ENCODE results near the gene YBEY. TPM values are rescaled to one million over a fixed set of nuclear protein-coding genes. Genes with fewer than 3 reads are reported as not detected.

The YBEY gene
- polyA plus RNA-seq, 1 donor (not counting 4 experiments of a cell fraction or from before 2014, with no cell fraction given), result 23.5 TPM

GRCh38 chr21:46253610-46254124, 32.5 kb upstream of the YBEY start:
- Histone ChIP-seq H3K9me1 (ENCODE audit: control insufficient read depth, extremely low read depth, insufficient read depth, low read length) (no peaks in the 10 kb centered on the region), H3K9me3 (ENCODE audit: control insufficient read depth, low read depth, low read length) (no peaks in the 10 kb centered on the region), H3K27ac (ENCODE audit: control insufficient read depth, insufficient read depth, low read length) (no peak overlapping the region), H3K9ac (ENCODE audit: control insufficient read depth, extremely low read depth, insufficient read depth, low read length) (no peak overlapping the region), H4K20me1 (ENCODE audit: control insufficient read depth, extremely low read depth, insufficient read depth, low read length) (no peaks in the 10 kb centered on the region), H3K4me2 (ENCODE audit: control insufficient read depth, extremely low read depth, insufficient read depth, low read depth, low read length) (no peak overlapping the region), H3K79me2 (ENCODE audit: control insufficient read depth, insufficient read depth, low read length) (no peaks in the 10 kb centered on the region), H3K4me3 (ENCODE audit: control insufficient read depth in 2 of 3, extremely low read depth in 1 of 3, insufficient read depth in 2 of 3, low read depth in 1 of 3, low read length in 3 of 3) (no peak overlapping the region), H3K27me3 (ENCODE audit: control insufficient read depth, extremely low read depth, insufficient read depth, low read length) (no peaks in the 10 kb centered on the region), H3K36me3 (ENCODE audit: control insufficient read depth in 2 of 2, extremely low read depth in 1 of 2, insufficient read depth in 2 of 2, low read length in 2 of 2) (peaks cover 42 to 55% of the 10 kb centered on the region in 2 experiments), H3K4me1 (ENCODE audit: control insufficient read depth, extremely low read depth, insufficient read depth, low read length) (no peaks in the 10 kb centered on the region), H2AFZ (ENCODE audit: control insufficient read depth, low read length) (no peak overlapping the region)
- no peak for DNase-seq (ENCODE audit: low read depth, low spot score)
- FAIRE-seq, result no peak
- TF ChIP-seq EZH2 (IDR thresholded peaks at IDR 0.05; ENCODE audit: low read length), result no peak
- no peak for TF ChIP-seq CTCF (optimal IDR thresholded peaks at IDR 0.05 in 1 of 3, IDR thresholded peaks at IDR 0.05 in 1 of 3, conservative IDR thresholded peaks at IDR 0.05 in 1 of 3; ENCODE audit: extremely low read depth in 1 of 3, insufficient read depth in 2 of 3, low read length in 3 of 3)
- dilution Hi-C loops (cut with MboI; ENCODE audit: extremely low pct_ligation_motif_present, low sequenced_read_pairs), result no loop called here

- no peak overlapping the region for H3K27ac ChIP-seq (ENCODE audit: control insufficient read depth, insufficient read depth, low read length)
- peaks cover 44 to 55% of the 10 kb centered on the region in 2 experiments for H3K36me3 ChIP-seq (ENCODE audit: control insufficient read depth in 2 of 2, extremely low read depth in 1 of 2, insufficient read depth in 2 of 2, low read length in 2 of 2)
- H3K79me2 ChIP-seq (ENCODE audit: control insufficient read depth, insufficient read depth, low read length), result no peaks in the 10 kb centered on the region
- no peaks in the 10 kb centered on the region for H3K27me3 ChIP-seq (ENCODE audit: control insufficient read depth, extremely low read depth, insufficient read depth, low read length)
- dilution Hi-C loops (cut with MboI; ENCODE audit: extremely low pct_ligation_motif_present, low sequenced_read_pairs), result no loop called here
- no peaks in the 10 kb centered on the region for H4K20me1 ChIP-seq (ENCODE audit: control insufficient read depth, extremely low read depth, insufficient read depth, low read length)
- no peak overlapping the region for H3K4me3 ChIP-seq (ENCODE audit: control insufficient read depth in 2 of 3, extremely low read depth in 1 of 3, insufficient read depth in 2 of 3, low read depth in 1 of 3, low read length in 3 of 3)
- no peak overlapping the region for H3K9ac ChIP-seq (ENCODE audit: control insufficient read depth, extremely low read depth, insufficient read depth, low read length)
- FAIRE-seq, result no peak
- H3K4me1 ChIP-seq (ENCODE audit: control insufficient read depth, extremely low read depth, insufficient read depth, low read length), result no peaks in the 10 kb centered on the region
- H3K9me1 ChIP-seq (ENCODE audit: control insufficient read depth, extremely low read depth, insufficient read depth, low read length), result no peaks in the 10 kb centered on the region
- DNase-seq (ENCODE audit: low read depth, low spot score), result no peak
- H3K4me2 ChIP-seq (ENCODE audit: control insufficient read depth, extremely low read depth, insufficient read depth, low read depth, low read length), result no peak overlapping the region
- no peak for TF ChIP-seq EZH2 (IDR thresholded peaks at IDR 0.05; ENCODE audit: low read length)
- TF ChIP-seq CTCF (optimal IDR thresholded peaks at IDR 0.05 in 1 of 3, IDR thresholded peaks at IDR 0.05 in 1 of 3, conservative IDR thresholded peaks at IDR 0.05 in 1 of 3; ENCODE audit: extremely low read depth in 1 of 3, insufficient read depth in 2 of 3, low read length in 3 of 3), result no peak
- no peaks in the 10 kb centered on the region for H3K9me3 ChIP-seq (ENCODE audit: control insufficient read depth, low read depth, low read length)
- no peak overlapping the region for H2AFZ ChIP-seq (ENCODE audit: control insufficient read depth, low read length)
Measured at GRCh38 chr21:46254208-46254975, 31.8 kb upstream of the YBEY start.
